T follicular helper cell (primary cell): Measurements from ENCODE around the gene TUBD1.
A peak's percentile ranks its signal among the peaks of the same experiment; 100 is the strongest.
"Not testable (repeated sequence)": the region's sequence is repeated elsewhere in the genome, so short reads cannot be mapped to it uniquely, and the experiment has no call there.

Source experiments
- DNase-seq: peaks from one replicate; pipeline ENCODE4 v3.0.0-alpha.2; 2020; ENCODE audit warnings: low read depth

Gene TUBD1

GRCh38 chr17:59844884-59845594, 47.7 kb downstream of the TUBD1 start:
- no peak for DNase-seq

- peak; percentile 30 for DNase-seq
Measured at GRCh38 chr17:59842901-59843652, 49.7 kb downstream of the TUBD1 start.

GRCh38 chr17:59841882-59842263, 50.9 kb downstream of the TUBD1 start:
- DNase-seq, result not testable (repeated sequence)

GRCh38 chr17:59841091-59841881, 51.5 kb downstream of the TUBD1 start:
- DNase-seq, result not testable (repeated sequence)

GRCh38 chr17:59840329-59841090, 52.2 kb downstream of the TUBD1 start:
- no peak for DNase-seq

- no peak for DNase-seq
Measured at GRCh38 chr17:59839651-59840328, 53.0 kb downstream of the TUBD1 start.

GRCh38 chr17:59838052-59838916, 54.5 kb downstream of the TUBD1 start:
- DNase-seq, result no peak

GRCh38 chr17:59837308-59838051, 55.3 kb downstream of the TUBD1 start:
- peak; percentile 65 for DNase-seq

- DNase-seq, result no peak
Measured at GRCh38 chr17:59832883-59833379, 59.8 kb downstream of the TUBD1 start.

GRCh38 chr17:59830846-59831486, 61.8 kb downstream of the TUBD1 start:
- no peak for DNase-seq

GRCh38 chr17:59830007-59830630, 62.6 kb downstream of the TUBD1 start:
- DNase-seq, result no peak

- DNase-seq, result no peak
Measured at GRCh38 chr17:59829217-59830006, 63.3 kb downstream of the TUBD1 start.

GRCh38 chr17:59828819-59829216, 63.9 kb downstream of the TUBD1 start:
- not testable (repeated sequence) for DNase-seq

- no peak for DNase-seq
Measured at GRCh38 chr17:59828478-59828760, 64.3 kb downstream of the TUBD1 start.

GRCh38 chr17:59827721-59828477, 64.8 kb downstream of the TUBD1 start:
- DNase-seq, result no peak

- no peak for DNase-seq
Measured at GRCh38 chr17:59826706-59827453, 65.9 kb downstream of the TUBD1 start.
